ENCODE measurements around the gene CDKN2C. TPM values are rescaled to one million over a fixed set of nuclear protein-coding genes. Genes with fewer than 3 reads are reported as not detected.

The CDKN2C gene
- total RNA-seq, 2 donors from 2014 or later, result 11.3 to 15.9 TPM

DNA sequence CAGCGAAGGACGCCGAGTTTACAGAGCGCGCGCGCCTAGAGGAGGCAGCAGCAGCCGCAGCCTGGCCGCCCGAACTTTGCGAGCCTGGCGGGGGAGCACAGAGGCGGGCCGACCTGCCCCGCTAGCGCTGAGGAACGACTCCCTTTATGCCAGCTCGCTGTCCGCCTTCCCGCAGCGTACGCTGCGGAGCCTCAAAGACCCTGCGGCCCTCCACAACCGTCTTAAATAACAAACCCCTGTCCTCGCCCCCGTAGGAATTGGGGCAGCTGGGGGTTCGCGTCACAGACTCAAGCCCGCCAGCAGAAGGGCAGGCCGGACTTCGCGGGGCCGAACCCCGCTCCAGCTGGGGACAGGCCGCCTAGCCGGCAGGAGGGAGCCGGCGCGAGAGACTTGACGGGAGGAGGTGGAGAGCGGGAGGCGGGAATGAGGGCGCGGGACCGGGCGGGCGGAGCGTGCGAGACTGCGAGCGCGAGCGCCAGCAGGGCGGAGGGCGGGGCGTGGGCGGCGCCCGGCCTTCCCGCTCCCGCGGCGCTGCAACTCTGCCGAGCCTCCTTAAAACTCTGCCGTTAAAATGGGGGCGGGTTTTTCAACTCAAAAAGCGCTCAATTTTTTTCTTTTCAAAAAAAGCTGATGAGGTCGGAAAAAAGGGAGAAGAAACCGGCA is 1.8 kb upstream of the CDKN2C start:
- H3K4me3 ChIP-seq, result peak overlapping the region; percentile 89 to 91
- no peaks in the 10 kb centered on the region for H3K27me3 ChIP-seq
- no peaks in the 10 kb centered on the region for H3K36me3 ChIP-seq
- no peaks in the 10 kb centered on the region for H3K9me3 ChIP-seq
- peak; percentile 85 for DNase-seq (ENCODE audit: low spot score)
- H3K4me1 ChIP-seq, result peaks cover 0 to 15% of the 10 kb centered on the region in 2 donors
- TF ChIP-seq, protein P1, sequence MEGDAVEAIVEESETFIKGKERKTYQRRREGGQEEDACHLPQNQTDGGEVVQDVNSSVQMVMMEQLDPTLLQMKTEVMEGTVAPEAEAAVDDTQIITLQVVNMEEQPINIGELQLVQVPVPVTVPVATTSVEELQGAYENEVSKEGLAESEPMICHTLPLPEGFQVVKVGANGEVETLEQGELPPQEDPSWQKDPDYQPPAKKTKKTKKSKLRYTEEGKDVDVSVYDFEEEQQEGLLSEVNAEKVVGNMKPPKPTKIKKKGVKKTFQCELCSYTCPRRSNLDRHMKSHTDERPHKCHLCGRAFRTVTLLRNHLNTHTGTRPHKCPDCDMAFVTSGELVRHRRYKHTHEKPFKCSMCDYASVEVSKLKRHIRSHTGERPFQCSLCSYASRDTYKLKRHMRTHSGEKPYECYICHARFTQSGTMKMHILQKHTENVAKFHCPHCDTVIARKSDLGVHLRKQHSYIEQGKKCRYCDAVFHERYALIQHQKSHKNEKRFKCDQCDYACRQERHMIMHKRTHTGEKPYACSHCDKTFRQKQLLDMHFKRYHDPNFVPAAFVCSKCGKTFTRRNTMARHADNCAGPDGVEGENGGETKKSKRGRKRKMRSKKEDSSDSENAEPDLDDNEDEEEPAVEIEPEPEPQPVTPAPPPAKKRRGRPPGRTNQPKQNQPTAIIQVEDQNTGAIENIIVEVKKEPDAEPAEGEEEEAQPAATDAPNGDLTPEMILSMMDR (IDR thresholded peaks at IDR 0.05), result peak; percentile 0 to 47
- H3K27ac ChIP-seq, result peak overlapping the region; percentile 99 to 100

DNA sequence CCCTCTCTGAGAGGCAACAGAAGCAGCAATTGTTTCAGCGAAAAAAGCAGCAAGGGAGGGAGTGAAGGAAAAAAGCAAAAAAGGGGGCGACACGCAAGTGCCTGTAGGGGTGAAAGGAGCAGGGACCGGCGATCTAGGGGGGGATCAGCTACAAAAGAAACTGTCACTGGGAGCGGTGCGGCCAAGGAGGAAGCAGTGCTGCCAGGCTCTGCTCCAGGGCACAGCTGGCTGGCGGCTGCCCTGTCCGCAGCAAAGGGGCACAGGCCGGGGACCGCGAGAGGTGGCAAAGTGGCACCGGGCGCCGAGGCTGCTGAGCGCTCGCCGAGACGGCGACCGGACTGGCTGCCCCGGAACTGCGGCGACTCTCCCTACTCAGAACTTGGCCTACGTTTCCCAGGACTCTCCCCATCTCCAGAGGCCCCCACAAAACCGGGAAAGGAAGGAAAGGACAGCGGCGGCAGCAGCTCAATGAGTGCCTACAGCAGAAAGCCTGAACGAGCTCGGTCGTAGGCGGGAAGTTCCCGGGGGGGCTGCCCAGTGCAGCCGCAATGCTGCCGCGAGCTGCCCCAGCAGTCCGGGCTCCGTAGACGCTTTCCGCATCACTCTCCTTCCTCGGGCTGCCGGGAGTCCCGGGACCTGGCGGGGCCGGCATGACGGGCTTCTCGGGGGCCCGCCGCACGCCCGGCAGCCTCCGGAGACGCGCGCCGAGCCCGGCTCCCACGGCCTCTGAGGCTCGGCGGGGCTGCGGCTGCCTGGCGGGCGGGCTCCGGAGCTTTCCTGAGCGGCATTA is 1.0 kb upstream of the CDKN2C start:
- Histone ChIP-seq H3K27me3 (no peaks in the 10 kb centered on the region), H3K9me3 (no peaks in the 10 kb centered on the region), H3K4me1 (peaks cover 0 to 15% of the 10 kb centered on the region in 2 donors), H3K27ac (peak overlapping the region; percentile 99 to 100), H3K4me3 (peak overlapping the region; percentile 89 to 91), H3K36me3 (no peaks in the 10 kb centered on the region)
- no peak for DNase-seq (ENCODE audit: low spot score)
- TF ChIP-seq, protein P1 (IDR thresholded peaks at IDR 0.05), result no peak

DNA sequence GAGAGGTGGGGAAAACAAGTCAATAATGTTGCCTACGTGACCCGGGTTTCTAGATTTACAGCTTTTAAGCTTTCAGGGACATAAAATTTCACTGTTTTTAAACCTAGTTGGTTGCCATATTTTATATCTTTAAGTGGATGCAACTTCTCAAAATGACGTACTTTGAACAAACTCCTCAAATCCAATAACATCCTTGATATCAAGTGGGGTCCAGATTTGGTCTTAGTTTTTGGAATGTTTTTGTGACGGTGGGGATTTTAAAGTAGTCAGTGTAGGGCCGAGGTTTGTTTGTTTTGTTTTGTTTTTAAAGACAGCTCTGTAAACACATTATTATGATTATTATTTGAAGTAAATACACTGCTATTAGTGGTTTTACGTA is 453 bp downstream of the CDKN2C start:
- TF ChIP-seq, protein P1 (IDR thresholded peaks at IDR 0.05), result no peak
- H3K4me1 ChIP-seq, result peaks cover 0 to 15% of the 10 kb centered on the region in 2 donors
- H3K4me3 ChIP-seq, result peak overlapping the region; percentile 89 to 91
- H3K36me3 ChIP-seq, result no peaks in the 10 kb centered on the region
- H3K9me3 ChIP-seq, result no peaks in the 10 kb centered on the region
- H3K27ac ChIP-seq, result peak overlapping the region; percentile 99 to 100
- no peak for DNase-seq (ENCODE audit: low spot score)
- no peaks in the 10 kb centered on the region for H3K27me3 ChIP-seq

DNA sequence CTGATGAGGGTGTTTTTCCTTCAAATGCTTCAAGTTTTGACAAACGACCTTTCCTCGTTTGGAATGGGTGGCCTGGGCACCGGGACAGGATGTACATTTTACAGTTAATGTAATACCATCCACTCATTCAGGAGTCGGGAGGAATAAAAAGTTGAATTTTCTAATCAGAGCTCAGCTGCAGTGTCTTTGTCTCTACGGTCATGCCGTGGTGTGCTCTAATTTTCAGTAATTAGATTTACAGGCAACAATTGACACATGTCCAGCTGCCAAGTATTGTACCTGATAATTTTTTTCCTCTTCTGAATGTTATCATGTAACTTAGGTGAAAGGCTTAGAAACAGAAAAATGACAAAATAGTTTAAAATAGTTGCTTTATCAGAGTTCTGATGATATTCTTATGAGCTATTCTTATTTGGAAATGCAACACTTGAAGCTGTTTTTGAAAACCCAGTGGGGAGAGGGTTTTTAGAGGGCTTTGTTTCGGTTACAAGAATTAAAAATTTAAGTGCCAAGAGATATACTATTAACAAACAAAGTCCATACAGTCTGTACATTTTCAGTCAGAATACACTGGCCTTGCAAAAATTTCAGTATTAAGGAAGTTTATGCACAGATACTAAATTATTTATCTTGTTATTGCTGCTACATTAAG is 1.0 kb downstream of the CDKN2C start:
- TF ChIP-seq, protein P1 (IDR thresholded peaks at IDR 0.05), result no peak

DNA sequence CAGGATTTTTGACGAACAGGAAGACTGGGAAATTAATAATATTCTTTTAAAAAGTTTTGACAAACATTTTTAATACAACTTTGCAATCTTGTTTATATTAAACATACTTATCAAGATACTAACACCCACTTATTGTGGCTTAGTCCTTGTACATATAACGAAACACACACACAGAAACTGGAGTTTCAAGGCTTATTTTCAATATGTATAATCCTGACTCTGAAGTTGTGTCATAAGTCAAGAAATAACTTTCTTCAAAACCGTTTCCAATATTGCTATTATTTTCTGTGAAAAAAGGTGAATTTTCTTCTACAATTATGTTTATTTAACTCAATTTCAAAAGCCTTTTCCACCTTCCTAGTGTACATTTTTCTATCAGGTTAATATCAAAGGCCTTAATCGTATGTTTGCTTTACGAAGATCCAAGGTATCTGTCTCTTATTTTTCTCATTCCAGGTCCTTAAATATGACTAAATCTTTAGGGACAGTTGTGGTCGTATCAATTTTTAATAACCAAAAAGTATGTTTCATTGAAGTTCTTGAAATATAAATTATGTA is 1.8 kb downstream of the CDKN2C start:
- Histone ChIP-seq H3K4me3 (peak overlapping the region; percentile 89 to 91), H3K27me3 (no peaks in the 10 kb centered on the region), H3K27ac (peak overlapping the region; percentile 99 to 100), H3K4me1 (peaks cover 0 to 17% of the 10 kb centered on the region in 2 donors), H3K9me3 (no peaks in the 10 kb centered on the region), H3K36me3 (no peaks in the 10 kb centered on the region)
- TF ChIP-seq, protein P1 (IDR thresholded peaks at IDR 0.05), result no peak
- no peak for DNase-seq (ENCODE audit: low spot score)

More for the DNA sequence above, 1.0 kb downstream of the CDKN2C start:
- Histone ChIP-seq H3K27me3 (no peaks in the 10 kb centered on the region), H3K4me1 (peaks cover 0 to 15% of the 10 kb centered on the region in 2 donors), H3K9me3 (no peaks in the 10 kb centered on the region), H3K4me3 (peak overlapping the region; percentile 89 to 91), H3K27ac (peak overlapping the region; percentile 99 to 100), H3K36me3 (no peaks in the 10 kb centered on the region)
- no peak for DNase-seq (ENCODE audit: low spot score)
